Esophagus muscularis mucosa (tissue), 4 donors: ENCODE data around the gene TRAPPC4. TPM values are rescaled to one million over a fixed set of nuclear protein-coding genes. Genes with fewer than 3 reads are reported as not detected.
"Not testable (repeated sequence)": the region's sequence is repeated elsewhere in the genome, so short reads cannot be mapped to it uniquely, and the experiment has no call there.

Experiments used
- DNase-seq: peaks from one replicate; pipeline ENCODE4 v3.0.0-alpha.2; 2017; ENCODE audit errors: extremely low spot score
- H3K27ac ChIP-seq, 4 donors: fragments of 200-600 bp; sonication (generic); replicated peaks in 1 of 4; 1 replicate in 3 of 4; 2 replicates in 1 of 4; pipeline ENCODE4 v1.5.1; 2016 to 2019; ENCODE audit warnings: mild to moderate bottlenecking in 1 of 4
- H3K27me3 ChIP-seq, 4 donors: fragments of 200-600 bp; sonication (generic); one replicate each; pipeline versions ENCODE4 v1.5.1 to v1.6.0; 2016 to 2019
- H3K36me3 ChIP-seq, 4 donors: fragments of 200-600 bp; sonication (generic); one replicate each; pipeline ENCODE4 v1.5.1; 2016 to 2019
- H3K4me1 ChIP-seq, 4 donors: fragments of 200-600 bp; sonication (generic); one replicate each; pipeline ENCODE4 v1.5.1; 2016 to 2019
- H3K4me3 ChIP-seq, 4 donors: fragments of 200-600 bp; sonication (generic); 1 replicate in 2 of 4; 2 replicates in 2 of 4; pipeline ENCODE4 v1.5.1; 2016 to 2019; ENCODE audit warnings: mild to moderate bottlenecking in 4 of 4, moderate library complexity in 1 of 4
- H3K9me3 ChIP-seq, 4 donors: fragments of 200-600 bp; sonication (generic); 1 replicate in 3 of 4; 2 replicates in 1 of 4; pipeline ENCODE4 v1.5.1; 2016 to 2019
- EP300 ChIP-seq: sonication (generic); formaldehyde crosslinking; IDR thresholded peaks from one replicate; pipeline ENCODE4 v1.6.1; 2017; ENCODE audit warnings: antibody characterized with exemption
- POLR2A ChIP-seq: fragments of 450-650 bp; IDR thresholded peaks from one replicate; pipeline ENCODE4 v1.6.1; 2017; ENCODE audit warnings: antibody characterized with exemption, moderate library complexity, mild to moderate bottlenecking, low read depth
- POLR2AphosphoS5 ChIP-seq, 2 donors: sonication (generic); formaldehyde crosslinking; IDR thresholded peaks; one replicate each; pipeline ENCODE4 v1.6.1; 2017; ENCODE audit warnings: antibody characterized with exemption in 2 of 2
- WGBS: methylation state at CpG from one replicate; pipeline ENCODE4 v1.1.5; 2018; 5-methylcytosine and 5-hydroxymethylcytosine counted together
- intact Hi-C: fragments of 100-400 bp; cut with DNase I; formaldehyde crosslinking; loops from one replicate; pipeline ENCODE4 v1.15.1; 2023
- total RNA-seq, 4 donors: library from RNA; depleted of rRNA; stranded (reverse); fragments of >200 nt; gene quantifications; one replicate each; pipeline versions ENCODE4 v1.1.0 to v1.2.1, GENCODE V29; 2016
- TF ChIP-seq, protein P1 (sequence below), 3 experiments: fragments of 200-600 bp in 2 of 3; fragments of 450-650 bp in 1 of 3; sonication (generic) in 2 of 3; IDR thresholded peaks; one replicate each; pipeline ENCODE4 v1.5.1; 2017 to 2019; ENCODE audit warnings: antibody characterized with exemption in 3 of 3, mild to moderate bottlenecking in 2 of 3, moderate library complexity in 1 of 3

TRAPPC4 gene
- total RNA-seq, 4 donors from 2014 or later: 38.2 to 47.2 (median 42.4) TPM

DNA sequence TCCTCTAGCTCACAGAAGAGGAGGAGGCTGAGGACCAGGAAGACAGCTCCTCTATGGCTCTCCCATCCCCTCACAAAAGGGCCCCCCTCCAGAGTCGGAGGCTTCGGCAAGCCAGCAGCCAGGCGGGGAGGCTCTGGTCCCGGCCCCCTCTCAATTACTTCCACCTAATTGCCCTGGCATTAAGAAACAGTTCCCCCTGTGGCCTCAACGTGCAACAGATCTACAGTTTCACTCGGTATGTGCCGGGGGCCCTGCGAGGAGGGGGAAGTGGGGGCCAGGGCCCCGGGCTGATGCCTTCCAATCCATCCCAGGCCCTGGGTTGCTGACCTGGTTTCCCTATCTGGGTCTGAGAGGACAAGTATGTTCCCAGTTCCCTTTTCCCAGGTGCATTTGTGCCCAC lies 39.1 kb upstream of the TRAPPC4 start:
- no peak overlapping the region for H3K27ac ChIP-seq
- WGBS: 54% methylated on average over 9 of the region's 9 CpGs
- H3K9me3 ChIP-seq: no peaks in the 10 kb centered on the region
- H3K4me1 ChIP-seq: peaks cover 0 to 10% (median 9%) of the 10 kb centered on the region in 4 donors
- intact Hi-C loops: no loop called here
- H3K27me3 ChIP-seq: peaks cover 0 to 14% (median 0%) of the 10 kb centered on the region in 4 donors
- no peak for TF ChIP-seq EP300
- TF ChIP-seq POLR2A: no peak
- H3K36me3 ChIP-seq: no peaks in the 10 kb centered on the region
- DNase-seq: no peak
- no peak overlapping the region for H3K4me3 ChIP-seq

DNA sequence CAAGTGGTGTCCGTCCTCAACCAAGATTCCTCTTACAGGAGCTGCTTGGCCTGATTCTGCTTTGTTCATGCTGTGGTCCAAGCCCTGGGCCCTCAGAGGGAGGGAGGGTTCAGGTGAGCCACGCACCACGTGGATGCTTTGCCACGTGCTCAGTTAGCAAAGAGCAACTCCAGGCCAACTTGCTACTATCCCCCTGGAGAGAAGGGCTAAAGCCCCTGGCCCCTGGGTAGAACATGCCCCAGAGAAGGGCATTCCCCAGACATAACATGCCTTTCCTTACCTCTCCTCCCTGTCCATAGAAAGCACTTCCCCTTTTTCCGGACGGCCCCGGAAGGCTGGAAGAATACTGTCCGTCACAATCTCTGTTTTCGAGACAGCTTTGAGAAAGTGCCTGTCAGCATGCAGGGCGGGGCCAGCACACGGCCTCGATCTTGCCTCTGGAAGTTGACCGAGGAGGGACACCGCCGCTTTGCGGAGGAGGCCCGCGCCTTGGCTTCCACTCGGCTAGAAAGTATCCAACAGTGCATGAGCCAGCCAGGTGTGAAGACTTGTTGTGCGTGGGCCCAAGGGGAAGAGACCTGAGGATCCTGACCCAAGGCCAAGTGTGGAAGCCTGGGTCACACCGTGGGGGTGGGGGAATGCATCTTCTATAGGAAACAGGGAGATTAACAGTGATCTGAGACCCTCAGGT lies 38.2 kb upstream of the TRAPPC4 start:
- 32% methylated on average over 18 of the region's 21 CpGs for WGBS
- Histone ChIP-seq H3K36me3 (no peaks in the 10 kb centered on the region), H3K27ac (no peak overlapping the region), H3K9me3 (no peaks in the 10 kb centered on the region), H3K4me3 (peak overlapping the region; percentile 10 to 31 (median 19)), H3K27me3 (peaks cover 0 to 14% (median 0%) of the 10 kb centered on the region in 4 donors), H3K4me1 (peaks cover 0 to 10% (median 9%) of the 10 kb centered on the region in 4 donors)
- intact Hi-C loops: no loop called here
- no peak for DNase-seq
- TF ChIP-seq POLR2AphosphoS5 (IDR thresholded peaks at IDR 0.05) (no peak), POLR2A (no peak), EP300 (no peak)
- TF ChIP-seq, protein P1, sequence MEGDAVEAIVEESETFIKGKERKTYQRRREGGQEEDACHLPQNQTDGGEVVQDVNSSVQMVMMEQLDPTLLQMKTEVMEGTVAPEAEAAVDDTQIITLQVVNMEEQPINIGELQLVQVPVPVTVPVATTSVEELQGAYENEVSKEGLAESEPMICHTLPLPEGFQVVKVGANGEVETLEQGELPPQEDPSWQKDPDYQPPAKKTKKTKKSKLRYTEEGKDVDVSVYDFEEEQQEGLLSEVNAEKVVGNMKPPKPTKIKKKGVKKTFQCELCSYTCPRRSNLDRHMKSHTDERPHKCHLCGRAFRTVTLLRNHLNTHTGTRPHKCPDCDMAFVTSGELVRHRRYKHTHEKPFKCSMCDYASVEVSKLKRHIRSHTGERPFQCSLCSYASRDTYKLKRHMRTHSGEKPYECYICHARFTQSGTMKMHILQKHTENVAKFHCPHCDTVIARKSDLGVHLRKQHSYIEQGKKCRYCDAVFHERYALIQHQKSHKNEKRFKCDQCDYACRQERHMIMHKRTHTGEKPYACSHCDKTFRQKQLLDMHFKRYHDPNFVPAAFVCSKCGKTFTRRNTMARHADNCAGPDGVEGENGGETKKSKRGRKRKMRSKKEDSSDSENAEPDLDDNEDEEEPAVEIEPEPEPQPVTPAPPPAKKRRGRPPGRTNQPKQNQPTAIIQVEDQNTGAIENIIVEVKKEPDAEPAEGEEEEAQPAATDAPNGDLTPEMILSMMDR (IDR thresholded peaks at IDR 0.05): no peak

DNA sequence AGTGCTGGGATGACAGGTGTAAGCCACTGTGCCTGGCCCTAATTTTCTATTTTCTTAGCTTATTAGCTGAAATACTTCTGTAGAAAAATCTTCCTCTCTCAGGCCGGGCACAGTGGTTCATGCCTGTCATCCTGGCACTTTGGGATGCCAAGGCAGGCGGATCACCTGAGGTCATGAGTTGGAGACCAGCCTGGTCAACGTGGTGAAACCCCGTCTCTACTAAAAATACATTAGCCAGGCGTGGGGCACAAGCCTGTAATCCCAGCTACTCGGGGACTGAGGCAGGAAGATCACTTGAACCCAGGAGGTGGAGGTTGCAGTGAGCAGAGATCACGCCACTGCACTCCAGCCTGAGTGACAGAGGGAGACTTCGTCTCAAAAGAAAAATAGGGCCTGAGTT lies 34.2 kb upstream of the TRAPPC4 start:
- H3K27ac ChIP-seq, intact Hi-C loops, H3K27me3 ChIP-seq, H3K4me3 ChIP-seq, DNase-seq, H3K36me3 ChIP-seq, H3K4me1 ChIP-seq, H3K9me3 ChIP-seq: not testable (repeated sequence)
- WGBS: 75% methylated on average over 7 of the region's 8 CpGs

DNA sequence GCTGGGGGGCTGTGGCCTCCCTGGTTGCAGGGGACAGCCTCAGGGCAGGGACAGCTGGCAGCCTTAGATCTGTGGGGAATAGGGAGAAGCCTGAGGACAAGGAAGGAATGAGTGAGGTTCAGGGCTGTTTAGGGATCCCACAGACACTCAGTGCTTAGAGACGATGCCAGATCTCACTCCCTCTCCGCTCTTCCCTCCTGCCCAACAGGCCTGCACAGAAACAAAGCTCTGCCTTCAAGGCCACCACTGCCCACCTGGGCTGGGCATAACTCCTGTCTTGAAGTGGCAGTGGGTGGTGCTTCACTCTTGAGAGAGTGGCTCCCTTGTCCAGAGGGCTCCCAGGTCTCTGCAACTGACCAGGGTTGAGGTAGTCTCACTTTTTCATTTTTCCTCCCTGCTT lies 33.7 kb upstream of the TRAPPC4 start:
- Histone ChIP-seq H3K27ac (no peak overlapping the region), H3K4me1 (peaks cover 0 to 9% (median 8%) of the 10 kb centered on the region in 4 donors), H3K9me3 (no peaks in the 10 kb centered on the region), H3K4me3 (no peak overlapping the region), H3K36me3 (no peaks in the 10 kb centered on the region), H3K27me3 (peaks cover 0 to 2% (median 0%) of the 10 kb centered on the region in 4 donors)
- DNase-seq: no peak
- TF ChIP-seq, protein P1 (IDR thresholded peaks at IDR 0.05): no peak
- no peak for TF ChIP-seq POLR2AphosphoS5 (IDR thresholded peaks at IDR 0.05)
- TF ChIP-seq EP300: no peak
- no peak for TF ChIP-seq POLR2A
- intact Hi-C loops: no loop called here
- 93% methylated on average over 2 of the region's 2 CpGs for WGBS

DNA sequence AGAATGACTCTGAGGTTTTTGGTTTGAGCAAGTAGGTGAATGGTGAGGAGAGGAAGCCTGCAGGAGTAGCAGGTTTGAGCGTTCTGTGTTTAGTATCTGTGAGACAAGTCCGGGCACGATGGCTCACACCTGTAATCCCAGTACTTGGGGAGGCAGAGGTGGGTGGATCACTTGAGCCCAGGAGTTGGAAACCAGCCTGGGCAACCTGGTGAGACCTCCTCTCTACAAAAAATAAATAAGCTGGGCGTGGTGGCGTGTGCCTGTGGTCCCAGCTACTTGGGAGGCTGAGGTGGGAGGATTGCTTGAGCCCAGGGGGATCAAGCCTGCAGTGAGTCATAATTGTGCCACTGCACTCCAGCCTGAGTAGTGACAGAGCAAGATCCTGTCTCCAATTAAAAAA lies 30.3 kb upstream of the TRAPPC4 start:
- Histone ChIP-seq H3K4me3 (no peak overlapping the region), H3K27ac (no peak overlapping the region), H3K36me3 (no peaks in the 10 kb centered on the region), H3K9me3 (no peaks in the 10 kb centered on the region), H3K27me3 (no peaks in the 10 kb centered on the region), H3K4me1 (no peaks in the 10 kb centered on the region)
- intact Hi-C loops: no loop called here
- TF ChIP-seq POLR2A (no peak), POLR2AphosphoS5 (IDR thresholded peaks at IDR 0.05) (no peak), EP300 (no peak)
- TF ChIP-seq, protein P1 (IDR thresholded peaks at IDR 0.05): no peak
- no peak for DNase-seq
- 86% methylated on average over 5 of the region's 5 CpGs for WGBS

DNA sequence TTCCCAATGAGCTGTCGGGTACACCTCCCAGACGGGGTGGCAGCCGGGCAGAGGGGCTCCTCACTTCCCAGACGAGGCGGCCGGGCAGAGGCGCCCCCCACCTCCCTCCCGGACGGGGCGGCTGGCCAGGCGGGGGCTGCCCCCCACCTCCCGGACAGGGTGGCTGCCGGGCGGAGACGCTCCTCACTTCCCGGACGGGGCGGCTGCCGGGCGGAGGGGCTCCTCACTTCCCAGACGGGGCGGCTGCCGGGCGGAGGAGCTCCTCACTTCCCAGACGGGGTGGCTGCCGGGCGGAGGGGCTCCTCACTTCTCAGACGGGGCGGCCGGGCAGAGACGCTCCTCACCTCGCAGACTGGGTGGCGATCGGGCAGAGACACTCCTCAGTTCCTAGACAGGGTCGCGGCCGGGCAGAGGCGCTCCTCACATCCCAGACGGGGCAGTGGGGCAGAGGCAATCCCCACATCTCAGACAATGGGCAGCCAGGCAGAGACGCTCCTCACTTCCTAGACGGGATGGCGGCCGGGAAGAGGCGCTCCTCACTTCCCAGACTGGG lies 27.0 kb upstream of the TRAPPC4 start:
- intact Hi-C loops, H3K36me3 ChIP-seq, H3K9me3 ChIP-seq, H3K4me3 ChIP-seq, DNase-seq, H3K4me1 ChIP-seq, H3K27me3 ChIP-seq, H3K27ac ChIP-seq: not testable (repeated sequence)
- 100% methylated on average over 2 of the region's 44 CpGs for WGBS
